HG03103 (cell line): ENCODE data around the gene SLC39A9.
"Not testable (repeated sequence)": the region's sequence is repeated elsewhere in the genome, so short reads cannot be mapped to it uniquely, and the experiment has no call there.

Experiments
- ATAC-seq: cut with Tn5 transposase; IDR thresholded peaks from one replicate; pipeline ENCODE4 v1.9.1; 2021; ENCODE audit warnings: low read depth; ENCODE audit not compliant: unreplicated experiment

Gene SLC39A9

DNA sequence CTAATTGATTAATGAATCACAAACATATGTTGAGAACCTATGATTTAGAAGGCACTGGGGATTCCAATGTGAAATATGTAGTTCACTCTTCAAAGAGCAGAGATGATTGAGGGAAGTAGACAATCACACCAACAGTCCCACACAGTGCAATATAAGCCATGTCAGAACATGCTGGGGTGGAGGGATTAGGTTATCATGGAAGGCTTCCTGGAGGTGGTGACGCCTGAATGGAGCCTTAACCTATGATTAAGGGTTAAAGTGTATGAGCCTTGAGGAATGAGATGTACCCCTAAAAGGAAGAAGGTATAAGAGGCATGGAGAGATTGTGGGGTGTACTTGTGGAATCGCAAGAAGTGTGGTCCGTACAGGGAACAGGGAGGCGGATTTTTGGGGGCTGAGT is 31.7 kb upstream of the SLC39A9 start:
- ATAC-seq = no peak

- no peak for ATAC-seq
Observed at GRCh38 chr14:69368381-69368780, 30.1 kb upstream of the SLC39A9 start.

GRCh38 chr14:69370061-69370460 is 28.4 kb upstream of the SLC39A9 start:
- no peak for ATAC-seq

- ATAC-seq = no peak
Observed at GRCh38 chr14:69372146-69372545, 26.3 kb upstream of the SLC39A9 start.

DNA sequence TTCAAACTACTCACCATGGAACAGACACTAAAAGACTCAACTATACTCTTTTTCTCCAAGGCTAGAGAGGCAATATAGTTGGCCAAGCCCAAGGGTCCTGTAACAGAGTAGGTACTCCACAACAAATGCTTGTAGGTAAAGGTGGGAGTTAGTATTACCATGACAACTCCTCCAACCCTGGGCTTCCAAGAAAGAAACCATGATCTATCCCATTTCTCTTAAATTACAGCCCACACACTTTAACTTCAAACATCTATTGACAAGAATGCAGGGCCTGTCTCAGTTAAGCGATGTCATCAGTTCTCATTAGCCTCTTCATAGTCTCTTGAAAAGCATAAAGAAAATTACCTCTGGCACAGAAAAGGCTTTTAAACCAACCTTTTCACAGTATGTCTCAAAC is 25.4 kb upstream of the SLC39A9 start:
- ATAC-seq = no peak

GRCh38 chr14:69374235-69374634 is 24.3 kb upstream of the SLC39A9 start:
- ATAC-seq = no peak

GRCh38 chr14:69375182-69375581 is 23.3 kb upstream of the SLC39A9 start:
- ATAC-seq = no peak

GRCh38 chr14:69375722-69376121 is 22.8 kb upstream of the SLC39A9 start:
- no peak for ATAC-seq

DNA sequence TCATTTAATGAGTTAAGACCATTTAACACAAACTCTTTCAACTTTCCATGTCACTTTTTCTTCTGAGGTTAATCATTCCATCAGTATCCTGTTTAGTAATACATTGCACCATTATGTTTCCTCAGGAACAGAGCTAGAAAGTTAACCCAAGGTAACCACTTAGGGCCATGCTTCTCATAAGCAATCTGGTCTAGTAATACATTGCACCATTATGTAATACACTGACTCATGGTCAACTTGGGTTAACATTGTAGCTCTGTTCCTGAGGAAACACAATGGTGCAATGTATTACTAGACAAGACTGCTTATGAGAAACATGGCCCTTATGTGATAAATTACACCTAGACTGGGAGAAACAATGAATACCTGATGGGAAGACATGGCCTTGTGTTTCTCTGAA is 22.1 kb upstream of the SLC39A9 start:
- no peak for ATAC-seq

DNA sequence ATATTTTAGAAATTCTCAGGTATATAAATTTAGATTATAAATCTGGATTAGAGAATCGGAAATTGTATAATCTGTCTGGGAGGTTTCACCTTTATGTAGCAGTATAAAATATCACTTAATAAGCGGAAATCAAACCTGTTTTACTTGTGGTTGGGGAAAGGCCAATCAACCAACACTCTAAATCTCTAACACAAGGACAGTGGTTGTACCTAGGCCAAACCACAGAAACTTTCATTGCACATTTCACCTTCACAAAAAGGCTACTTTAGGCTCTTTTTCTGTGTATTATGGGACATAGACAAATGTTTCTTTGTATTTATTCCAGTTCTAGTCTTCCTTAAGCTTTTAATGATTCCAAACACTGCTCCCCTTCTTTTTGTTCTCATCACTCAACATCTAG is 20.2 kb upstream of the SLC39A9 start:
- ATAC-seq = no peak

DNA sequence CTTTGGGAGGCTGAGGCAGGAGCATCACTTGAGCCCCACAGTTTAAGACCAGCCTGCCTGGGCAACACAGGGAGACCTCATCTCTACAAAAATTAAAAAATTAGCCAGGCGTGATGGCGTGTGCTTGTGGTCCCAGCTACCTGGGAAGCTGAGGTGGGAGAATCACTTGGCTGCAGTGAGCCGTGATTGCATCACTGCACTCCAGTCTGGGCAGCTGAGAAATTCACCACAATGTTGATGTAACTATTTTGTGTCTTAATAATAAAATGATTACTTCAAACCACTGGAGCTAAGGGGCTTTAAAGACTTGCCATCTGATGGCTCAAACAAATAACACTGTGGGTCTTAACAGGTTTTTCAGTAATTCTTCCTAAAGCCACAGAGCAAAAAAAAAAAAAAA is 11.2 kb upstream of the SLC39A9 start:
- no peak for ATAC-seq

DNA sequence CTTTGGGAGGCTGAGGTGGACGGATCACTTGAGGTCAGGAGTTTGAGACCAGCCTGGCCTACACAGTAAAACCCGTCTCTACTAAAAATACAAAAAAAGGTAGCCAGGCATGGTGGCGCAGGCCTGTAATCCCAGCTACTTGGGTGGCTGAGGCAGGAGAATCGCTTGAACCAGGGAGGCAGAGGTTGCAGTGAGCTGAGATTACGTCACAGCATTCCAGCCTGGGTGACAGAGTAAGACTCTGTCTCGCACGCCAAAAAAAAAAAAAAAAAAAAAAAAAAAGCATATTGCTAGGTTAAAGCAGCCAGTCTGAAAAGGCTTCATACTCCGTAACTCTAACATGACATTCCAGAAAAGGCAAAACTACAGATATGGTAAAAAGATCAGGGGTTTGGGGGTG is 7.1 kb upstream of the SLC39A9 start:
- not testable (repeated sequence) for ATAC-seq

- no peak for ATAC-seq
Observed at GRCh38 chr14:69392481-69392880, 6.0 kb upstream of the SLC39A9 start.

GRCh38 chr14:69395929-69396328 is 2.6 kb upstream of the SLC39A9 start:
- no peak for ATAC-seq

GRCh38 chr14:69398818-69399210 is 322 bp downstream of the SLC39A9 start:
- no peak for ATAC-seq

- ATAC-seq = no peak
Observed at GRCh38 chr14:69399750-69400149, 1.3 kb downstream of the SLC39A9 start.

DNA sequence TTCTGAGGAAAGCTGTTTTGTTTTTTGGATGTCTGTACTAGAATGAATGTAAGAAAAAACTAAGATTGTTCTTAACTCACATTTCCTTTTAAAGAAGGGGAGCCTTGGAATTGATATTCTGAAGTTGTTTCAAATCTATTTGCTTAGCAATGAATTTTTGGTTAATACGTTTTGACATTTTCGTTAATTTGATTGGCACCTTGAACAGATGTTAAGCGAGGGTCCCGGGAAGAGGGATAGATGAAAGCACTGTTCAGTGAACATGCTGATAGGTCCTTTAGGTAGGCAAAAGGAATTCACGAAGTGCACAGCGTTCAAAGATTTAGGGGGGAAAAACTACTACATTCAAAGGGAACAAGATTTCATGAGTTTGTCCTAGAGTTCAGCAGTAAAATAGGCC is 1.7 kb downstream of the SLC39A9 start:
- no peak for ATAC-seq

DNA sequence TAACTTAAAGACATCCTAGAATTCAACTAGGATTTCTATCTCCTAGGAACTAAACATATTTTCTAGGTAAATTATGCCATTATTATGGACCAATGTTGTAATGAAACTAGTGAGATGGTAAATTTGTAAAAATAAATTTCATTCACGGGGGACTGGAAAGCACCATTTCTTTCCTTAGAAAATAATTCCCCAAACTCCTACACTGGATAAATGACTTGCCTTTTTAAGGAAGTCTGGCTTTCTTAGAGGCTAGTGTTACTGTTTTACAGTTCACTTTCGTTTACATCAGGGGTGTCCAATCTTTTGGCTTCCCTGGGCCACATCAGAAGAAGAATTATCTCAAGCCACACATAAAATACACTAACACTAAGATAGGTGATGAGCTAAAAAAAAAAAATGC is 3.3 kb downstream of the SLC39A9 start:
- no peak for ATAC-seq

DNA sequence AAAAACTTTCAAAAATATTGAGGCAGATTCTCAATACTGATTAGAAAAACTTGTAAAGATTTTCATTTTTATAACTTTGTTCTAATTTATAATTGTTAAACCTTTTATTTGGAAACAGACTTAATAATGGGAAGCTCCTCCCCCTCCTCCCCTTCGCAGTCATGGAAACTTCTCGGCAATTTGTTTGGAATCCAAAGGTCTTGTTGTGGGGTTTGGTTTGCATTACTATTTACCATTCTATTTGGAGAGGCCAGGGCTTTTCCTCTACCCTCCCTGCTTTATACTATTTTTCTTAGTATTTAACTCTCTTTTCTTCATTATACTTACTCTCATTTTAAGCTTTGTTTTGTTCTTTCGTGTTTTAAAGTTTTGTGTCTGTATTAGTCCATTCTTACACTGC is 6.0 kb downstream of the SLC39A9 start:
- ATAC-seq = no peak

- ATAC-seq = no peak
Observed at GRCh38 chr14:69404883-69405282, 6.4 kb downstream of the SLC39A9 start.

DNA sequence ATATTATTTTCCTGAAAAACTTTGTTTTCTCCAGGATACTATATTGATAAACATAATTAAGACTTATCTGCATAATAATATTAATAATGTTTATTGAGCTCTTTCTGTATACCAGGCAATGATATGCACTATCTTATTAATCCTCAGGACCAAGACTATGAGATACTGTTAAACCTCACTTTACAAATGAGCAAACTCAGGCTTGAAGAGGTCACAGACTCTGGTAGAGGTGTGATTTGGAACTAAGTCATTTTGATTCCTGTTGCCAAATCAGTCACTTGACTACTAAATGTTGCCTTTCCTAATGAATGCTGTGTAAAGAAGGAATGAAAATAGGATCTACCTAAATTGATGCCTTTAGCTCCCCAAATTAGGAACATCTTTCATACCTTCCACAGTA is 7.3 kb downstream of the SLC39A9 start:
- ATAC-seq = no peak

DNA sequence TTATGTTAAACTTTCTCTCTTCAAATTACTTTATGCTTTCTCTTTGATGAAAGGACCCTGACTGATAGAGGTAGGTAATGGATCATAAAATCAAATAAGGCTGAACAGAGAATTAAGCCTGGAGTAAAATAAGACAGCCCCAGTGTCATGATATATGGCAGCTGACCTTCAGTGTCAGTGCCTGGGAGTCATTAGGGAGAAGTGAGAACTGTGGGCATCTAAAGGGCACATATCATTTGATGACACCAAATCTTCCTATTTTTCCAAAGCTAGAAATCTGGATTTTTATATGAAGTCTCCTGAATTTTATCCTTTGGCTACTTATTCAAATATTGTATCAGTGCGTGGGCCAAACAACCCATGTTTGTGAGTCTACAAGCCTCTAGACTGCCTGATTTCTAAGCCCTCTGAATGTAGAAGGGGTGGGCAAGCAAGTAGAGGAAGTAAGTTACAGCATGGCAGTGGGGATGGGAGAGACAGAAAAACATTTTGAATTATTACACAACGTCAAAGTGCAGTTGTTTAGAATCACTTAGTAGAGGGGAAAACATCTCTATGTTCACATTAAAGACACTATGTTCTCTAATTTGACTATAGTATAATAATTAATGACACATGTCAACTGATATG is 10.0 kb downstream of the SLC39A9 start:
- ATAC-seq = no peak

DNA sequence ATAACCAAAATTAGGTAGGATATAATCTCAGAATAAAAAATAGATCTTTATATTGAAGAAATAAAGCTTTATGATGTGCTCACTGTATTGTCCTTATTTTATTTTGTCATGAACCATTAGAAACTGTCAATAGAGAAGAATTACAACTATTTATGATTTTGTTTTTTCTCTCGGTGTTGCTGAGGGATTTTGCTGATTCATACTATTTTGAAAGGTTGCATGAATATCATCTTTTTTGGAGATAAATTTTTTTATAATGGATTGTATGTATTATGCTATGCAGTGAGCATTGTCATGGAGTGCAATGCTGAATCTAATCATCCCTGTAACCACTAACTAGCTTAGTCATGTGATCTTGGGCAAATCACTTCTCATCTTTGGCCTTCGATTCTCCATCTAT is 15.0 kb downstream of the SLC39A9 start:
- ATAC-seq = no peak
